ENCODE measurements around the gene TMEM147.

TMEM147 gene

GRCh38 chr19:35521124-35521743, 24.2 kb upstream of the TMEM147 start:
- no peak for DNase-seq

- no peak for DNase-seq
These were observed 22.6 kb upstream of the TMEM147 start for GRCh38 chr19:35522745-35523327.

- no peak for DNase-seq
These were observed 21.1 kb upstream of the TMEM147 start for GRCh38 chr19:35524181-35524837.

- DNase-seq: no peak
These were observed 19.6 kb upstream of the TMEM147 start for GRCh38 chr19:35525873-35526272.

GRCh38 chr19:35528218-35529038, 17.0 kb upstream of the TMEM147 start, which contains the start of gene SBSN:
Gene SBSN (minus strand): TSS chr19:35528311. CDS start chr19:35528281, 30 bp downstream.
- peak; percentile 61 for DNase-seq

- no peak for DNase-seq
These were observed 15.9 kb upstream of the TMEM147 start for GRCh38 chr19:35529241-35530218.

- DNase-seq: no peak
These were observed 14.1 kb upstream of the TMEM147 start for GRCh38 chr19:35531291-35531690.

GRCh38 chr19:35533201-35533821, 12.1 kb upstream of the TMEM147 start, which contains the start of gene GAPDHS:
Gene GAPDHS (plus strand): TSS chr19:35533456. CDS start chr19:35533528, 72 bp downstream.
- no peak for DNase-seq

GRCh38 chr19:35533822-35534392, 11.5 kb upstream of the TMEM147 start:
- DNase-seq: peak; percentile 19

- DNase-seq: no peak
These were observed 10.5 kb upstream of the TMEM147 start for GRCh38 chr19:35534803-35535480.

- no peak for DNase-seq
These were observed 6.1 kb upstream of the TMEM147 start for GRCh38 chr19:35539314-35539713.

GRCh38 chr19:35539850-35540249, 5.6 kb upstream of the TMEM147 start:
- no peak for DNase-seq

- DNase-seq: no peak
These were observed 5.0 kb upstream of the TMEM147 start for GRCh38 chr19:35540356-35540927.

GRCh38 chr19:35542209-35542608, 3.2 kb upstream of the TMEM147 start:
- no peak for DNase-seq

- no peak for DNase-seq
These were observed 1.9 kb upstream of the TMEM147 start for GRCh38 chr19:35543280-35544109.

- DNase-seq: no peak
These were observed 1.2 kb upstream of the TMEM147 start for GRCh38 chr19:35544110-35544802.

- DNase-seq: peak; percentile 14
These were observed 492 bp downstream of the TMEM147 start for GRCh38 chr19:35545855-35546381.

GRCh38 chr19:35546532-35546931, 1.1 kb downstream of the TMEM147 start:
- no peak for DNase-seq
